Hematopoietic multipotent progenitor cell (in vitro differentiated cells): ENCODE measurements around the gene ISG20L2. TPM values are rescaled to one million over a fixed set of nuclear protein-coding genes. Genes with fewer than 3 reads are reported as not detected.

ENCODE experiments used
- DNase-seq, 3 donors: peaks; one replicate each; pipeline ENCODE4 v3.0.0-alpha.2; 2011 to 2015; ENCODE audit warnings: low read depth in 2 of 3, low spot score in 2 of 3
- total RNA-seq: library from RNA; depleted of rRNA; stranded (reverse); fragments of >200 nt; gene quantifications from one replicate; pipeline ENCODE4 v1.2.3, GENCODE V29; 2012

ISG20L2 gene
- total RNA-seq, 1 donor: 19.7 TPM

DNA sequence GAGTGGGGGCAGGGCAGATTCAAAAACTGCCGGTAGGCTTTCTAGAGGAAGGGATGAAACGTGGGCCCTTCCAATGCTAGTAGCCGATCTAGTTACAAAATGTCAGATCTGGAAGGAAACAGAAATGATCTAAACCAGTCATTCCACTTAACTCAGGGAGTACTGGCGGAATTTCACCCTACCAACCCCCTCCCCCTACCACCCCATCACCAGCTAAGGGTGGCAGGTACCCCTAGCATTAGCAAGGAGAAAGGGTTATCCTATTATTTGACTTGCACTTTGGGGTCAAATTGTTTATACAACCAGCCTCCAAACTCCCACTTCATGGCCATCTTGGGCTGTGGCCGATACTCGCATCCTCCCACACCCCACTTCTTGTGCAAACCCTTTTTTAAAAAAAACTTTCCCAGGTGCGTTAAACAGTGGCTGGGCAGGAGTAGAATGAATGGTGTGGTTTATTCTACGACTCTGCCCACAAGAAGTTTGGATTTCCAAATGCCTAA is 13.0 kb upstream of the ISG20L2 start:
- DNase-seq: no peak

GRCh38 chr1:156740741-156741480 is 12.3 kb upstream of the ISG20L2 start, which contains the start of gene MRPL24:
Gene MRPL24 (minus strand): TSS chr1:156741088. CDS start chr1:156738704, 2,384 bp downstream.
- peak; percentile 85 to 100 (median 98) for DNase-seq

DNA sequence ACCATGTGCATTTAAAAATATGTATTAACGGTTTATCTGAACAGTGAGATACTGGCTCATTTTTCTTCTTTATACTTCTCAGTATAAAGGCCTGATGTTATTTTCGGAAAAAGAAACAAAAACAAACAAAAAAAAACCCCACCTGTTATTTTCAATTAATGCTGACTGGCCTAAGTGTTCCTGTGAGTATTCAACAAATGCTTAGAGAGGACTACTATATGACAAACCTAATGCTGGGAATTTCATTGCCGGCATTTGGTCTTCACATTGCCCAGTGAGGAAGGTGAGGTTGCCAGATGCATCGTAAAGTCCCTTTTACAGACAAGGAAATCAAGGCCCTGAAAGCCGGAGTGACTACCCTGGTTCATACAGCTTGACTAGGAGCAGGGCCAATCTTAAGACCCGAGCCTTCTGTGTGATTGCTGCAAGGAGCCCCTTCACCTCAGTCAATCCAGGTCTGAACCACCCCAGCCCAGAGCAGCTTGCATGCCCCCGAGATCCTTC is 11.7 kb upstream of the ISG20L2 start:
- no peak for DNase-seq

DNA sequence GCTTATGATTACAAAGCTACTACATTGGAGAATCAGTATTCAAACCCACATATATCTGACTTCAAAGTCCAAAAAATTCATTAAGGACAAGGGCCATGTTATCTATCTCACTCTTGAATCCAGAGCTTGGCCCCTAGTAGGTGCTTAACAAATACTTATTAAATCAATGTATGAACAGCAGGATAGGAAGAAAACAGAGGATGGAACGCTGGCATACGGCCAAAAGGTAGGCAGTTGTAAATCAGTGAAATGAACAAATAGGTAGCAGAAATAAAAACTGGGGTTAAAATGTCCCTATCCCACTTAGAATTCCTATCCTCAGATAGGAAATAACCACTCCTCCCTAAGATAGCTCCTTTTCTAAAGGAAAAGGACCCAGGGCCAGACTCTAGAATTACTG is 10.3 kb upstream of the ISG20L2 start:
- DNase-seq: no peak

GRCh38 chr1:156738407-156738806 is 9.8 kb upstream of the ISG20L2 start:
- DNase-seq: no peak

- no peak for DNase-seq
Observed at GRCh38 chr1:156733989-156734584, 5.5 kb upstream of the ISG20L2 start.

DNA sequence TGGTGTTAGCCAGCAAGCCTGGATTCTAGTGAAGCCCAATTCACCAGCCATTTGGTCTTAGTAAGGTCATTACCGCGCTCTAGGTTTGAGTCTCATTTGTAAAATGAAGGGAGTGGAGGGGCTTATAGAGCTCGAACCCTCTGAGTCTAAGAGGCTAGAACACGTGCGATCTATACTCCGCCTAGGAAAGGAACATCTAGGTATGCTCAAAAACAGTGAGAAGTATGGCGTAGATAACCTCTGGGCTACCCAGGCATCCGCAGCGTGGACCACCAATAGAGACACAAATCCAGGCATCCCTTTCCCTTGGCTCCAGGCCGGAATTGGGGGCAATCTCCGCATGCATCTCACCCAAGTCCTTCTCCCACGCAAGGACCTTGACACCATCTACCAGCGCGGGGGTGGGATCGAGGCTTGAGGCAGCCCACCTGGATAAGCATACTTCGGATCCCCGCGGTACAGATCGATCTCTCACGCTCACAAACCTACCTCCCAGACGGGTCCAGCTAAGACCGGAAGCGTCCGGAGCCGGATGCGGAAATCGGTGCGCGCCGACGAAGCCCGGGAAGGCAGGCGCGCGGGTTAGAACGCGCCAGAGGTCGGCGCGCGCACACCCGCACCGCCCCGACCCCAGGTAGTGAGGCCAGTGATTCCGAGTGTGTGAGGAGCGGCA is 504 bp downstream of the ISG20L2 start, which contains the start of gene METTL25B:
TSS of gene METTL25B (plus strand) at position 544 of the 673 bp plus-strand sequence. CDS start 636 bp downstream, outside the sequence.
- peak in 1 of 3 donors; percentile 68 for DNase-seq

GRCh38 chr1:156727492-156727891 is 1.1 kb downstream of the ISG20L2 start:
- no peak for DNase-seq

- peak in 1 of 3 donors; percentile 64 for DNase-seq
Observed at GRCh38 chr1:156726549-156727226, 1.9 kb downstream of the ISG20L2 start.

DNA sequence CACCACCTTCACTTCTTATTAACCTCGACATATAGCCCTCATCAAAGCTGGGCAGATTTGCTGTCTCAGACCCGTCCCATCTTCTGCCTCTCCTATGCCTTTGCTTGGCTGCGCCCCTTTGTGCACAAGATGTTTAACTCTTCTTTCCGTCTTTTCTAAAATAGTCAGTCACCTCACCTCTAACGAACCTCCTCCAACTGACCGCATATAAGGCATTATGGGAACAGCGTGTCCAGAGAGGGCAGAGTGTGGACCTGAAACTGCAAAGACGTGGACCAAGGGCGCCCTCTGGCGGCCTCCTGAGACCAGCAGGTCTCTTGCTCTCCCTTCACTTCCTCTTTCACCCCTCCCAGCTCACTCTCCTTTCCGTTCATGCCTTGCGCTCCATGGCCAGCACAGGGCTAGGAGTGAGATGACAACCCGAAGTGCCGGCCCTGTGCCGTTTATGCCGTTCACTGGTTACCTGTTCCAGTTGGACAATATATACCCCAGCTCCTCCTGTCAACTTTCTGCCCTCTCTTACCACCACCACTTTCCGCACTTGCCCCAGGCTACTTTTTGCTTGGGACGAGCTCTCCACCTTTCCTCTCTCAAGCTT is 2.8 kb downstream of the ISG20L2 start:
- peak; percentile 69 to 87 (median 83) for DNase-seq

GRCh38 chr1:156721535-156721934 is 7.0 kb downstream of the ISG20L2 start:
- DNase-seq: no peak

DNA sequence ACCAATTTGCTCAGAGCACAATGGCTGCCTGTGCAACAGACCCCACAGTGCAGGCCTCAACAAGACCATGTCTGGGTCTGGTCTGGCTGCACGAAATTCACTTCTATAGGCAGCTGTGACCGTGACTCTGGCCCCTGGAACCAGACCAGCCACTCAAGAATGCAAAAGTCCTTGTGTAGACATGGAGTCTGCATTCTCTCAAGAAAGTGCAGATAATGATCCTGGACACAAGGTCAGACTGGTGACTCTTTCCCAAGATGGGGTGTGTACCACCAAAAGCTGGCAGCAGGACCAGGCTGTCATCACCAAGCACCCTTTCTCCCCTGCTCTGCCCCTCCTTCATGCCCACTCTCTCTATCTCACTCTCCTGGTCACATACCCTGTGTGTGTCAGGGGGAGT is 7.4 kb downstream of the ISG20L2 start:
- no peak for DNase-seq

DNA sequence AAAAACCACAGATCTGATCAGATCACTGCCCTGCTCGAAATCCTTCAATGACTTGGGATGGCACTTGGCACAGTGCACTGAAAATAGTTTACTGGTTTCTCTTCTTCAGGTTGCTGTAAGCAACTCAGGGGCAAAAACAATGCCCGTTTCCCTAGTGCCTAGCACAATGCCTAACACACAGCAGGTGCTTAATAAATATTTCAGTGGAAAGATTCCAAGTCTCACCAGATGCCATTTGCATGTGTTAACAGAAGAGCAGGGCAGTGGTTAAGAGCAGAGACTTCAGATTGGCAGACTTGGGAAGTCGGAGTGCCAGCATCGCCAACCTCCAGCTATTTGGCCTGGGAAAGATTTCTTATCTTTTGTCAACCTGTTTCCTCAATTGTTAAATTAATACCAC is 11.2 kb downstream of the ISG20L2 start:
- DNase-seq: no peak

DNA sequence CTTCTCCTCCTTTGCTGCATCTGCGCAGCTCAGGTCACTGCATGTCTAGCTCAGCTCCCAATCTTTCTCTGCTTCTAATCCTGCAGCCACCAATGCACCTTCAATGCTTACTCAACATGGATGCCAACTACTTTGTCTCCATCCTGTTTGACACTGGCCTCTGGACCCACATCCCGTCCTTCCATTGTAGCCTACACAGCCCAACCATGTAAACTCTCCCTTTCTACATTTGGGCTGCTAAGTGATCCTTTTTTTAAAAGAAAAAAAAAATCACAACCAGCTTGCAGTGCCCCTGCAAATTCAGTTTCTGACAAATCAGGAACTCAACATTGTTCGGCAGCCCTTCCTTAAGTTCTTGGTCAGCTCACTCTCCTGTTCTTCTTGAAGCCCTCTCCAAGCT is 13.7 kb downstream of the ISG20L2 start:
- no peak for DNase-seq

DNA sequence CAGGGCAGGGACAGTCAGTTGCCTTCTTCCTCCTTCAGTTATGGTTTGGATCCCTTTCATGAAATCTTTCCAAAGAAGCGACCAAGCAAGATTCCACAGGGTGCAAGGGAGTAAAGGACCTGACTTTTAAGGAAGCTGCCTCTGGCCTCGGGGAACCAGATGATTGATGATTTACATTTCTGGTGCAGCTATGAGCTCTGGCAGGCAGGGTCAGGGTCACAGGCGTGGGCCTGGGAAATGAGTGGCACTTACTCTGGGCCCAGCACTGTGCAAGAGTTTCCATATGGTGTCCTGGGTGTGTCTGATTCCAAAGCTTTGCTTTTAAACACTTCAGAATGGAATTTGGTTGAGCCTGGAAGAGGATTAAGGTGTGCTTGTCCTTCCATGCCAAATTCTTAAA is 15.9 kb downstream of the ISG20L2 start:
- no peak for DNase-seq

DNA sequence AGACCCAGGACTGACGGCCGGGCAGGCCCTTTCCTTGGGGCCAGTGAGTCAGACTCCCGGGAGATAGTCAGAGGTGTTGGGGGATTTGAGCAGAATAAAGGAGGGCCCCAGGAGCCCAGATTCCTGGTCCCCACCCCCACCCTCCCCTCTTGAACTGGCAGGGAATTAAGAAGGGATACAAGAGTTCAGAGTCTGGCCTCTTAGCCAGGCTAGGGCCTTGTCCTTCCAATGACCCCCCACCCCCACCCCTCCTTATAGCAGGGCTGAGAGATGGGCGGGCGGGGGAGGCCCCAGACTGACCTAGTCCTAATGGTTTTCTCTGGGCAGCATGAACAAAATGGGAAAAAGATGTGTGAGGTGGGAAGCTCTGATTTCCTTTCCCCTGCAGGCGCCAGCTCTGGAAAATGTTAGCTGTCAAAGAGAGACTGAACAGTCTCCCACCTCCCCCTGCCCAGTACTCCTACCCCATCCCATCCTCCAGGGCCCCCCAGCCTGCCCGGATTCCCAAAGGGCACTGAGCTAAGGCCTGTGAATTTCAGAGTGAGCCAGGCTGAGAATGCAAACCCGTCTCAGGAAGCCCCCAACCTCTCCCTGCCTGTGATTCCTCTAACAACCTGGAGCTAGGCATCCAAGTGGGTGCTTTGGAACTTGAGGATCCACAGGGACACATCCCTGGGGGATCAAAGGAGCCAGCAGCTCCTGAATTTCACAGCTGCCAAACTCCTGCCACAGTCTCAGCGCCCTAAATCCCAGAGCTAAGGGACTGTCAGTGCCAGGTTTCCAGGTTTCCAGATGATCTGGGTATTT is 17.4 kb downstream of the ISG20L2 start:
- DNase-seq: no peak

DNA sequence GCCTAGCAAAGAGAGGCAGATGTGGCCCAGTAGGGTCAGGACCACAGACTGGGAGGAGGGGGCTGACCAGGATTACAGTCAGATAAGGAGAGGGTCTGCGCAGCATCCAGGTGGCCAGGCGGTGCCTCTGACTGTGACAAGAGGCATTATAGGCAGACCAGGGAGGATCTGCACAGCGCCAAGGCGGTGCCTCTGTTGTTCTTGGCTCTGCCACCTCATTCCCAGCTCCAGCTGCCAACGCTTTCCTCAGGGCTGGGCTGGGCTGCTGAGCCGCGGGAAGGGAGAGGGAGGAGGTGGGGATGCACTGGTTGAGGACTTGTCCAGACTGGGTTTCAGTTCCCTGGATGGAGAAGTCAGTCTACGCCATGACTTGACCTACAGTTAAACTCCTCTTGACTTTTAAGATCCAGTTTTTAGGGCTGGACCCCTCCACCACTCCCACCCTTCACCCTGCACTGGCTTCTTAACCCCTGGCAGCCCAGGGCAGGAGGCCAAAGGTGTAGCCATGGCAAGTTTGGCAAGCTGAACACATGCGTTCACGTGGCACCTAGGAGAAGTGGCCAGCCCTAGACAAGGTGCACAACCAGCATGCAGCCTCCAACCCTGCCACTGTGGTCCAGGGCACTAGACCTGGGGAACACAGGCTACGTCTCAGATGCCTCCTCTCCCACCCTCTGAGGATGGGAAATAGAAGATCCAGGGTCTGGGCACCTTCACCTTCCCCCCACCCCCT is 18.6 kb downstream of the ISG20L2 start:
- DNase-seq: no peak

GRCh38 chr1:156709031-156709430 is 19.5 kb downstream of the ISG20L2 start:
- no peak for DNase-seq

DNA sequence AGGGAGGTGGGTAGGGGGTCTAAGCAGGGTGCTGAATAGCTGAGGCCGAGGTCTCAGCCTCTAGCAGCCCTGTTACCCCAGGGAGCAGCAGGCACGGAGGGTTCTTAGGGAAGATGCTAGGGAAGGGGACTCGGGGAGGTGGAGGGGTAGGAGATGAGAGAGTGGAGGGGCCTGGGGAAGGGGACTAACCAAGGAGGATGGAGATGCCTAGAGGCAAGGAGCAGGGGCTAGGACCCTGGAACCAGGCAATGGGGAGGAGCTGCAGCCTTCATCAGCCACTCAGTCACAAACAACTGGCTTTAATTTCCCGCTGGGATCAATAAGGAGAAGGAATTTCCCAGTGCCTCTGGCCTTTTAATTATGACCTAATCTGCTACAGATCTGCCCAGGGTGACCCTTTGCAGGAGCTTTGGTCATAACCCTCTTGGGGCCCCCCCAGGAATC is 20.3 kb downstream of the ISG20L2 start:
- DNase-seq: no peak
